Measurements from ENCODE around the gene PPP4R4.
"Not testable (repeated sequence)": the region's sequence is repeated elsewhere in the genome, so short reads cannot be mapped to it uniquely, and the experiment has no call there.

PPP4R4 gene

GRCh38 chr14:94269156-94269555, 95.0 kb downstream of the PPP4R4 start:
- TF ChIP-seq, protein P1, sequence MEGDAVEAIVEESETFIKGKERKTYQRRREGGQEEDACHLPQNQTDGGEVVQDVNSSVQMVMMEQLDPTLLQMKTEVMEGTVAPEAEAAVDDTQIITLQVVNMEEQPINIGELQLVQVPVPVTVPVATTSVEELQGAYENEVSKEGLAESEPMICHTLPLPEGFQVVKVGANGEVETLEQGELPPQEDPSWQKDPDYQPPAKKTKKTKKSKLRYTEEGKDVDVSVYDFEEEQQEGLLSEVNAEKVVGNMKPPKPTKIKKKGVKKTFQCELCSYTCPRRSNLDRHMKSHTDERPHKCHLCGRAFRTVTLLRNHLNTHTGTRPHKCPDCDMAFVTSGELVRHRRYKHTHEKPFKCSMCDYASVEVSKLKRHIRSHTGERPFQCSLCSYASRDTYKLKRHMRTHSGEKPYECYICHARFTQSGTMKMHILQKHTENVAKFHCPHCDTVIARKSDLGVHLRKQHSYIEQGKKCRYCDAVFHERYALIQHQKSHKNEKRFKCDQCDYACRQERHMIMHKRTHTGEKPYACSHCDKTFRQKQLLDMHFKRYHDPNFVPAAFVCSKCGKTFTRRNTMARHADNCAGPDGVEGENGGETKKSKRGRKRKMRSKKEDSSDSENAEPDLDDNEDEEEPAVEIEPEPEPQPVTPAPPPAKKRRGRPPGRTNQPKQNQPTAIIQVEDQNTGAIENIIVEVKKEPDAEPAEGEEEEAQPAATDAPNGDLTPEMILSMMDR (conservative IDR thresholded peaks at IDR 0.05; ENCODE audit: low read length), result no peak
- no peak for DNase-seq (ENCODE audit: low read depth)
- H3K4me3 ChIP-seq (ENCODE audit: low read length), result no peak overlapping the region

DNA sequence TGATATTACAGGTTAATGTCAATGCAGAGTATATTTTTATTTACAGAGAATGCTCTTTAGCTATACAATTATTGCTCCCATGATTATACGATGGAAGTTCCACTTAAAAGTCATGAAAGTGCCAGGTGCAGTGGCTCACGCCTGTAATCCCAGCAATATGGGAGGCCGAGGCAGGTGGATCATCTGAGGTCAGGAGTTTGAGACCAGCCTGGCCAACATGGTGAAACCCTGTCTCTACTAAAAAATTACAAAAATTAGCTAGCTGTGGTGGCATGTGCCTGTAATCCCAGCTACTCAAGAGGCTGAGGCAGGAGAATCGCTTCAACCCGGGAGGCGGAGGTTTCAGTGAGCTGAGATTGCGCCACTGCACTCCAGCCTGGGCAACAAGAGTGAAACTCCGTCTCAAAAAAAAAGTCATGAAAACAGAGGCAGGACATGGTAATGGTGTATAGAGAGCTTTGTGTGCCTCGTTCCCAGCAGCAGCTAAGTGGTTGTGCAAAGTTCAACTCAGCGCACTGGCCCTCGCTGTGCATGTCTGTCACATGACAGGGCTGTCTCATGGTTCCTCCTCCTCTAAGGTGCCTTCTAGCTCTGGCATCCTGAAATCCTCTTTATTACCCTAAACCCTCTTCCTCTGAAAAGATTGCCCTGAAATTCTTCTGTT, 102.9 kb downstream of the PPP4R4 start:
- H3K4me3 ChIP-seq (ENCODE audit: low read length); DNase-seq (ENCODE audit: low read depth): not testable (repeated sequence)

- no peak overlapping the region for H3K4me3 ChIP-seq (ENCODE audit: low read length)
Measured at GRCh38 chr14:94278731-94279130, 104.6 kb downstream of the PPP4R4 start.

GRCh38 chr14:94282991-94283723, 109.0 kb downstream of the PPP4R4 start:
- TF ChIP-seq, protein P1 (conservative IDR thresholded peaks at IDR 0.05; ENCODE audit: low read length), result no peak
- no peak overlapping the region for H3K4me3 ChIP-seq (ENCODE audit: low read length)
- peak; percentile 16 for DNase-seq (ENCODE audit: low read depth)

More at GRCh38 chr14:94278731-94279130, 104.6 kb downstream of the PPP4R4 start:
- TF ChIP-seq, protein P1 (conservative IDR thresholded peaks at IDR 0.05; ENCODE audit: low read length), result no peak
- peak; percentile 27 for DNase-seq (ENCODE audit: low read depth)

DNA sequence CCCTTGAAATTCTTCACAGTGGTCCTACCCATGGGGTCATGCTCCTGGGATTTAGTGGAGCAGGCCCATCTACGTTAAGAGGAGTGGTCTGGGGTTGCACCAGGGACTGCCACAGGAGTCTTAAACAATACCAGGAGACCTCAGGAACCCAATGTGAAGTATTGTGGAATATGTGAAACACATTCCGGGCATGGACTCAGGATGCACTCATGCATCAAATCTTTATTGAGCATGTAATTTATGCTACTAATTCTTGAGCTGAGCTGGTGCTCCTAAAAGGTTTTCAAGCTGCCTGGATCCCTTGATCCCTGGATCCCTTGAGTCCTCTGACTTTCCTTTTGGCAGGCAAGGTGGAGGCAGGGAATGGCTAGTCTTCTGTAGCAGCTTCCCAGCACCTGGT, 110.1 kb downstream of the PPP4R4 start:
- DNase-seq (ENCODE audit: low read depth), result no peak

DNA sequence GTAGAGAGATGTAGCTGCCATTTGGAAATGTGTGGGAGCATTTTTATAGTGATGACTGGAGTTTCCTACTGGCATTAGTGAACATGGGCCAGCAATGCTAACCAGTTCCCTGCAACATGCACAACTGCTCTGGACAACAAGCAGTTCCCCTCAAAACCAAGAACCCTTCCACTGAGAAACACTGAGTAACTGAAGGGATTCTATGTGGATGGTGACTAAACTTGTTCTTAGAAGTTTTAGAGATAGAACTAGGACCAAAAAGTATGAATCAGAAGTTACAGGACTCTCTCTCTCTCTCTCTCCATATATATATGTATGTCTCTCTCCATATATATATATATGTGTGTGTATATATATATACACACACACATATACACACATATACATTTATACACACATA, 111.0 kb downstream of the PPP4R4 start:
- TF ChIP-seq, protein P1 (conservative IDR thresholded peaks at IDR 0.05; ENCODE audit: low read length), result no peak
- no peak overlapping the region for H3K4me3 ChIP-seq (ENCODE audit: low read length)
- no peak for DNase-seq (ENCODE audit: low read depth)

More for the DNA sequence above, 110.1 kb downstream of the PPP4R4 start:
- TF ChIP-seq, protein P1 (conservative IDR thresholded peaks at IDR 0.05; ENCODE audit: low read length), result no peak
- no peak overlapping the region for H3K4me3 ChIP-seq (ENCODE audit: low read length)

GRCh38 chr14:94288610-94289465, 114.7 kb downstream of the PPP4R4 start:
- no peak overlapping the region for H3K4me3 ChIP-seq (ENCODE audit: low read length)
- DNase-seq (ENCODE audit: low read depth), result no peak
- TF ChIP-seq, protein P1 (conservative IDR thresholded peaks at IDR 0.05; ENCODE audit: low read length), result no peak
